Activated CD8-positive, alpha-beta T cell treated with anti-CD3 and anti-CD28 coated beads, Interleukin-2, amount 10 ng/mL, durations not matched to agents 7 days and 5 days (primary cell): Measurements from ENCODE around the gene GOSR2. TPM values are rescaled to one million over a fixed set of nuclear protein-coding genes. Genes with fewer than 3 reads are reported as not detected.

Source experiments
- ATAC-seq: fragments of 150-1000 bp; cut with Tn5 transposase; one replicate; pipeline ENCODE4 v1.10.0; 2021; ENCODE audit warnings: moderate library complexity
- CTCF ChIA-PET: fragments of 350-600 bp; sonication (Branson Sonifier 250); formaldehyde crosslinking; loops from one replicate; lab custom pipeline; 2021; ENCODE audit warnings: antibody characterized with exemption; lab: Charles Lee
- POLR2A ChIA-PET: fragments of 350-600 bp; sonication (Branson Sonifier 250); formaldehyde crosslinking; loops from one replicate; lab custom pipeline; 2021; ENCODE audit warnings: antibody characterized with exemption; lab: Charles Lee
- DNase-seq: peaks from one replicate; pipeline ENCODE4 v3.0.0-alpha.2; 2020
- H3K27ac Mint-ChIP-seq: one replicate; pipeline ENCODE4 v1.8.0; 2021; ENCODE audit warnings: mild to moderate bottlenecking, mixed read lengths
- H3K27me3 Mint-ChIP-seq: one replicate; pipeline ENCODE4 v1.8.0; 2021; ENCODE audit warnings: low read depth, mixed read lengths
- H3K36me3 Mint-ChIP-seq: one replicate; pipeline ENCODE4 v1.8.0; 2021; ENCODE audit warnings: low read depth, mixed read lengths
- H3K4me1 Mint-ChIP-seq: one replicate; pipeline ENCODE4 v1.8.0; 2021; ENCODE audit warnings: low read depth, mixed read lengths
- H3K4me3 Mint-ChIP-seq: one replicate; pipeline ENCODE4 v1.8.0; 2021; ENCODE audit warnings: mild to moderate bottlenecking, mixed read lengths
- H3K9me3 Mint-ChIP-seq: one replicate; pipeline ENCODE4 v1.8.0; 2022; ENCODE audit warnings: mixed read lengths; ENCODE audit not compliant: insufficient read depth
- total RNA-seq, 2 experiments: library from RNA; stranded (reverse); gene quantifications; one replicate each; pipeline ENCODE4 v1.2.3, GENCODE V29; 2021

GOSR2 gene
- 10 to 100 TPM; 50.6 to 51.5 TPM for total RNA-seq

GRCh38 chr17:46922804-46923635, at the start of gene GOSR2:
GOSR2 (plus strand) TSS chr17:46923160; CDS start chr17:46923193, 33 bp downstream.
- DNase-seq, result peak; percentile 92
- no peaks in the 10 kb centered on the region for H3K27me3 Mint-ChIP-seq
- H3K4me3 Mint-ChIP-seq, result peak within 1 kb of the TSS; percentile 85
- H3K4me1 Mint-ChIP-seq, result peaks cover 47% of the 10 kb centered on the region
- H3K9me3 Mint-ChIP-seq, result no peaks in the 10 kb centered on the region
- ATAC-seq, result peak; percentile 95
- peak within 1 kb of the TSS; percentile 100 for H3K27ac Mint-ChIP-seq
- H3K36me3 Mint-ChIP-seq, result peaks cover 13% of the 10 kb centered on the region
- CTCF ChIA-PET, result no interaction called here
- POLR2A ChIA-PET, result interaction anchor here (0.7 kb wide), 1 partner anchor 15 kb away, joined by 3 read pairs; no protein-coding TSS in a partner anchor

GRCh38 chr17:46873941-46874645, 48.9 kb upstream of the GOSR2 start:
- DNase-seq, result no peak
- no peak overlapping the region for H3K4me3 Mint-ChIP-seq
- no peaks in the 10 kb centered on the region for H3K36me3 Mint-ChIP-seq
- H3K9me3 Mint-ChIP-seq, result no peaks in the 10 kb centered on the region
- H3K4me1 Mint-ChIP-seq, result peaks cover 9% of the 10 kb centered on the region
- POLR2A ChIA-PET, result no interaction called here
- H3K27ac Mint-ChIP-seq, result no peak overlapping the region
- no peak for ATAC-seq
- CTCF ChIA-PET, result no interaction called here
- H3K27me3 Mint-ChIP-seq, result no peaks in the 10 kb centered on the region

GRCh38 chr17:46874906-46875305, 48.1 kb upstream of the GOSR2 start:
- no peaks in the 10 kb centered on the region for H3K36me3 Mint-ChIP-seq
- ChIA-PET CTCF (interaction anchor here (1.0 kb wide), 1 partner anchor 66 kb away, joined by 3 read pairs; no protein-coding TSS in a partner anchor), POLR2A (no interaction called here)
- H3K27me3 Mint-ChIP-seq, result no peaks in the 10 kb centered on the region
- H3K9me3 Mint-ChIP-seq, result no peaks in the 10 kb centered on the region
- H3K4me1 Mint-ChIP-seq, result peaks cover 9% of the 10 kb centered on the region
- no peak overlapping the region for H3K27ac Mint-ChIP-seq
- no peak for ATAC-seq
- no peak for DNase-seq
- no peak overlapping the region for H3K4me3 Mint-ChIP-seq

- Mint-ChIP-seq H3K4me3 (no peak overlapping the region), H3K9me3 (no peaks in the 10 kb centered on the region), H3K4me1 (peaks cover 9% of the 10 kb centered on the region), H3K36me3 (no peaks in the 10 kb centered on the region), H3K27ac (no peak overlapping the region), H3K27me3 (no peaks in the 10 kb centered on the region)
- ChIA-PET POLR2A (no interaction called here), CTCF (interaction anchor here (1.0 kb wide), 1 partner anchor 65 kb away, joined by 3 read pairs; no protein-coding TSS in a partner anchor)
- DNase-seq, result no peak
- ATAC-seq, result no peak
Observed at GRCh38 chr17:46875849-46876352, 47.1 kb upstream of the GOSR2 start.

- ChIA-PET POLR2A (no interaction called here), CTCF (no interaction called here)
- Mint-ChIP-seq H3K4me1 (peaks cover 9% of the 10 kb centered on the region), H3K27ac (no peak overlapping the region), H3K4me3 (no peak overlapping the region), H3K27me3 (no peaks in the 10 kb centered on the region), H3K9me3 (no peaks in the 10 kb centered on the region), H3K36me3 (no peaks in the 10 kb centered on the region)
- DNase-seq (no peak), ATAC-seq (no peak)
Observed at GRCh38 chr17:46876353-46876887, 46.5 kb upstream of the GOSR2 start.

- ChIA-PET CTCF (interaction anchor here (1.5 kb wide), 1 partner anchor 24 kb away, joined by 3 read pairs; no protein-coding TSS in a partner anchor), POLR2A (no interaction called here)
Observed at GRCh38 chr17:46876926-46877325, 46.0 kb upstream of the GOSR2 start.

GRCh38 chr17:46877466-46877865, 45.5 kb upstream of the GOSR2 start:
- Mint-ChIP-seq H3K27me3 (no peaks in the 10 kb centered on the region), H3K27ac (peak overlapping the region; percentile 6), H3K4me3 (no peak overlapping the region), H3K4me1 (peaks cover 9% of the 10 kb centered on the region), H3K36me3 (no peaks in the 10 kb centered on the region), H3K9me3 (no peaks in the 10 kb centered on the region)
- peak; percentile 36 for ATAC-seq
- CTCF ChIA-PET, result interaction anchor here (1.5 kb wide), 1 partner anchor 24 kb away, joined by 3 read pairs; no protein-coding TSS in a partner anchor
- DNase-seq, result peak; percentile 50
- POLR2A ChIA-PET, result no interaction called here

More at GRCh38 chr17:46876926-46877325, 46.0 kb upstream of the GOSR2 start:
- H3K27me3 Mint-ChIP-seq, result no peaks in the 10 kb centered on the region
- H3K27ac Mint-ChIP-seq, result no peak overlapping the region
- peaks cover 9% of the 10 kb centered on the region for H3K4me1 Mint-ChIP-seq
- no peaks in the 10 kb centered on the region for H3K36me3 Mint-ChIP-seq
- ATAC-seq (no peak), DNase-seq (no peak)
- no peak overlapping the region for H3K4me3 Mint-ChIP-seq
- no peaks in the 10 kb centered on the region for H3K9me3 Mint-ChIP-seq

GRCh38 chr17:46878055-46878454, 44.9 kb upstream of the GOSR2 start:
- no peak overlapping the region for H3K4me3 Mint-ChIP-seq
- no peak for DNase-seq
- no peaks in the 10 kb centered on the region for H3K9me3 Mint-ChIP-seq
- POLR2A ChIA-PET, result no interaction called here
- no peaks in the 10 kb centered on the region for H3K36me3 Mint-ChIP-seq
- CTCF ChIA-PET, result interaction anchor here (1.5 kb wide), 1 partner anchor 23 kb away, joined by 3 read pairs; no protein-coding TSS in a partner anchor
- H3K27me3 Mint-ChIP-seq, result no peaks in the 10 kb centered on the region
- no peak overlapping the region for H3K27ac Mint-ChIP-seq
- ATAC-seq, result no peak
- H3K4me1 Mint-ChIP-seq, result peaks cover 9% of the 10 kb centered on the region

- no peak for DNase-seq
- no peaks in the 10 kb centered on the region for H3K36me3 Mint-ChIP-seq
- H3K4me3 Mint-ChIP-seq, result no peak overlapping the region
- POLR2A ChIA-PET, result no interaction called here
- H3K27me3 Mint-ChIP-seq, result no peaks in the 10 kb centered on the region
- CTCF ChIA-PET, result no interaction called here
- H3K4me1 Mint-ChIP-seq, result peaks cover 9% of the 10 kb centered on the region
- no peak for ATAC-seq
- no peaks in the 10 kb centered on the region for H3K9me3 Mint-ChIP-seq
- H3K27ac Mint-ChIP-seq, result no peak overlapping the region
Observed at GRCh38 chr17:46879101-46879500, 43.9 kb upstream of the GOSR2 start.

GRCh38 chr17:46881015-46881414, 41.9 kb upstream of the GOSR2 start:
- ATAC-seq, result no peak
- CTCF ChIA-PET, result no interaction called here

GRCh38 chr17:46882666-46883065, 40.3 kb upstream of the GOSR2 start:
- Mint-ChIP-seq H3K4me3 (no peak overlapping the region), H3K4me1 (peaks cover 4% of the 10 kb centered on the region), H3K27me3 (peaks cover 4% of the 10 kb centered on the region), H3K36me3 (no peaks in the 10 kb centered on the region), H3K27ac (no peak overlapping the region), H3K9me3 (no peaks in the 10 kb centered on the region)
- ChIA-PET POLR2A (no interaction called here), CTCF (no interaction called here)
- no peak for ATAC-seq
- DNase-seq, result no peak

More at GRCh38 chr17:46881015-46881414, 41.9 kb upstream of the GOSR2 start:
- no peak for DNase-seq
- H3K9me3 Mint-ChIP-seq, result no peaks in the 10 kb centered on the region
- no peaks in the 10 kb centered on the region for H3K36me3 Mint-ChIP-seq
- no peak overlapping the region for H3K27ac Mint-ChIP-seq
- peaks cover 9% of the 10 kb centered on the region for H3K4me1 Mint-ChIP-seq
- POLR2A ChIA-PET, result no interaction called here
- no peak overlapping the region for H3K4me3 Mint-ChIP-seq
- peaks cover 1% of the 10 kb centered on the region for H3K27me3 Mint-ChIP-seq
